Measurements from ENCODE around the gene PLIN5. TPM values are rescaled to one million over a fixed set of nuclear protein-coding genes. Genes with fewer than 3 reads are reported as not detected.

PLIN5 gene
- total RNA-seq, 2 donors from 2014 or later = 3.7 to 3.9 TPM

GRCh38 chr19:4541114-4541805 is 6.2 kb upstream of the PLIN5 start:
- no peaks in the 10 kb centered on the region for H3K36me3 Mint-ChIP-seq (ENCODE audit: low read depth)
- peaks cover 4% of the 10 kb centered on the region for H3K9me3 Mint-ChIP-seq

GRCh38 chr19:4539693-4540581 is 4.9 kb upstream of the PLIN5 start, which contains the start of gene LRG1:
TSS of gene LRG1 (minus strand) at chr19:4540036. CDS start at chr19:4540013, 23 bp downstream.
- peak; percentile 61 for DNase-seq
- no peak within 1 kb of the TSS for H3K4me3 Mint-ChIP-seq
- Histone ChIP-seq H3K4me3 (ENCODE audit: low read length) (peak within 1 kb of the TSS; percentile 48), H3K4me1 (ENCODE audit: control insufficient read depth, insufficient read depth, low read length) (peaks cover 3% of the 10 kb centered on the region), H3K36me3 (ENCODE audit: control insufficient read depth, insufficient read depth, low read length) (no peaks in the 10 kb centered on the region), H3K27me3 (ENCODE audit: control insufficient read depth, insufficient read depth, low read length, poor library complexity, severe bottlenecking) (no peaks in the 10 kb centered on the region), H3K9ac (ENCODE audit: extremely low read depth, low read length, poor library complexity, severe bottlenecking) (no peak within 1 kb of the TSS), H3K27ac (ENCODE audit: low read depth, low read length) (no peak within 1 kb of the TSS), H3K9me3 (ENCODE audit: control insufficient read depth, low read length) (peaks cover 6% of the 10 kb centered on the region)
- peaks cover 2% of the 10 kb centered on the region for H3K27me3 Mint-ChIP-seq (ENCODE audit: insufficient read depth)
- no peaks in the 10 kb centered on the region for H3K36me3 Mint-ChIP-seq (ENCODE audit: low read depth)
- peak within 1 kb of the TSS; percentile 52 for H3K27ac Mint-ChIP-seq
- no peak for TF ChIP-seq CTCF (conservative IDR thresholded peaks at IDR 0.05)
- peaks cover 4% of the 10 kb centered on the region for H3K9me3 Mint-ChIP-seq
- WGBS, 2 experiments (ENCODE audit: insufficient coverage in 1 of 2, insufficient read length in 1 of 2) = 87 to 92% methylated on average over 10 to 14 of the region's 14 CpGs
- peaks cover 6% of the 10 kb centered on the region for H3K4me1 Mint-ChIP-seq

More at GRCh38 chr19:4541114-4541805, 6.2 kb upstream of the PLIN5 start:
- WGBS, 2 experiments (ENCODE audit: insufficient coverage in 1 of 2, insufficient read length in 1 of 2) = 92 to 94% methylated on average over 11 to 12 of the region's 12 CpGs
- H3K27ac ChIP-seq (ENCODE audit: low read depth, low read length) = no peak overlapping the region
- H3K27me3 ChIP-seq (ENCODE audit: control insufficient read depth, insufficient read depth, low read length, poor library complexity, severe bottlenecking) = no peaks in the 10 kb centered on the region
- H3K4me1 ChIP-seq (ENCODE audit: control insufficient read depth, insufficient read depth, low read length) = peaks cover 3% of the 10 kb centered on the region
- no peak overlapping the region for H3K4me3 ChIP-seq (ENCODE audit: low read length)
- H3K9ac ChIP-seq (ENCODE audit: extremely low read depth, low read length, poor library complexity, severe bottlenecking) = no peak overlapping the region
- TF ChIP-seq CTCF (conservative IDR thresholded peaks at IDR 0.05) = no peak
- Mint-ChIP-seq H3K27ac (no peak overlapping the region), H3K4me3 (no peak overlapping the region), H3K4me1 (peaks cover 6% of the 10 kb centered on the region), H3K27me3 (ENCODE audit: insufficient read depth) (no peaks in the 10 kb centered on the region)
- no peaks in the 10 kb centered on the region for H3K36me3 ChIP-seq (ENCODE audit: control insufficient read depth, insufficient read depth, low read length)
- no peak for DNase-seq
- H3K9me3 ChIP-seq (ENCODE audit: control insufficient read depth, low read length) = peaks cover 6% of the 10 kb centered on the region

GRCh38 chr19:4539169-4539692 is 4.2 kb upstream of the PLIN5 start:
- Histone ChIP-seq H3K9ac (ENCODE audit: extremely low read depth, low read length, poor library complexity, severe bottlenecking) (no peak overlapping the region), H3K27ac (ENCODE audit: low read depth, low read length) (no peak overlapping the region), H3K36me3 (ENCODE audit: control insufficient read depth, insufficient read depth, low read length) (no peaks in the 10 kb centered on the region), H3K27me3 (ENCODE audit: control insufficient read depth, insufficient read depth, low read length, poor library complexity, severe bottlenecking) (peaks cover 6% of the 10 kb centered on the region), H3K4me1 (ENCODE audit: control insufficient read depth, insufficient read depth, low read length) (peaks cover 3% of the 10 kb centered on the region), H3K9me3 (ENCODE audit: control insufficient read depth, low read length) (peaks cover 6% of the 10 kb centered on the region), H3K4me3 (ENCODE audit: low read length) (no peak overlapping the region)
- no peak for TF ChIP-seq CTCF (conservative IDR thresholded peaks at IDR 0.05)
- Mint-ChIP-seq H3K36me3 (ENCODE audit: low read depth) (no peaks in the 10 kb centered on the region), H3K27ac (no peak overlapping the region), H3K4me1 (peaks cover 6% of the 10 kb centered on the region), H3K9me3 (peaks cover 4% of the 10 kb centered on the region), H3K4me3 (no peak overlapping the region), H3K27me3 (ENCODE audit: insufficient read depth) (peaks cover 7% of the 10 kb centered on the region)
- no peak for DNase-seq
- WGBS, 2 experiments (ENCODE audit: insufficient coverage in 1 of 2, insufficient read length in 1 of 2) = 81 to 88% methylated on average over 2 to 3 of the region's 3 CpGs
